Caki2 (cell line): ENCODE data around the gene NPIPA5. TPM values are rescaled to one million over a fixed set of nuclear protein-coding genes. Genes with fewer than 3 reads are reported as not detected.
"Not testable (repeated sequence)": the region's sequence is repeated elsewhere in the genome, so short reads cannot be mapped to it uniquely, and the experiment has no call there.

Experiments
- DNase-seq: peaks from one replicate; pipeline ENCODE4 v3.0.0-alpha.2; 2015; ENCODE audit warnings: low read depth
- in situ Hi-C: cut with HindIII; loops from 2 replicates; pipeline ENCODE4 v1.10.0; 2016; ENCODE audit warnings: low sequenced_read_pairs, low pct_unique_long_range_greater_than_20kb, mixed read lengths
- total RNA-seq: library from RNA; depleted of rRNA; stranded (reverse); fragments of >200 nt; shearing (Covaris generic); gene quantifications from 2 replicates; pipeline ENCODE4 v1.2.3, GENCODE V29; 2014; ENCODE audit warnings: low replicate concordance

The NPIPA5 gene
- total RNA-seq, 1 experiment from 2014 or later = not detected

DNA sequence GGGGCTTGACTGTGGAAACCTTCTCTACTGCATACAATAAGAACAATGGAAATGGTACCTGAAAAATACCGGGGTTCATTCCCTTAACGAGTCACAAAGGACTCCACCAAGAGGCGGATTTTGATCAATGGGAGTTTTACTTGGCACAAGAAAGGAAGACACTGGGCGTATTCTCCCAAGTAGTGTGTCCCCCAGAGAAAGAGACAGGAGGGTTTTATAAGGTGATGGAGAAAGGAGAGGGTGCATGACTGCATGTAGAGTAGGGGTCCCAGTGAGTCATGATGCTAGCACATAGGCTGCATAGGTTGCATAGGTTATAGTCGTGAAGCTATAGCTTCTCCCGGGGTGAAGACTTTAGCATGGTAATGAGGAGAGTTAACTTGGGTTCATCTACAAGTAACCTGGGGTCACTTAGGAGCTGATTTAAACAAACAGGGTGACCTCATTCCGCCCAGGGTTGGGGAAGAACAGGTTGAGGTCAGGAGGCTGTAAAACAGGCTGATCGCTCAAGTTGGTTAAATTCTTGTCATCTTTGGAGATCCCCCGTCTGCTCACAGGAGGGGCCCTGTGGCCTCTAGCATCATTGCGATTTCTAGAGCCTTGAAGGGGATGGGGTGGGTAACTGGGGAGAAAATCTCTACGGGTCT, 19.0 kb upstream of the NPIPA5 start:
- in situ Hi-C loops = no loop called here
- no peak for DNase-seq

DNA sequence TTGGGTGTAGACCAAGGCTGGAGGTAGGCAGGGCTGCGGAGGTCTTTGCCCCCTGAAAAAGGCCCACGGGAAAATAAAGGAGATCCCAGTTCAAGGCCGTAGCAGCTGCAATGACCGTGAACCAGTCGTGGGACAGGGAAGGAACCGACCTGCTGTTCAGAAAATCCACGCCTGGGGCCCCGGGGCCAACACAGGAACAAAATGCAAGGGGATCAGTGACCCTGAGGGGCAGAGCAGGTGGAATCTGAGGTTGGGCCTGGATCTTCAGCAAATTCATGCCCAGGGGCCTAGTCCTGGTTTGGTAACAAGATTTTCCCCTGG, 18.4 kb upstream of the NPIPA5 start:
- DNase-seq, in situ Hi-C loops: not testable (repeated sequence)

DNA sequence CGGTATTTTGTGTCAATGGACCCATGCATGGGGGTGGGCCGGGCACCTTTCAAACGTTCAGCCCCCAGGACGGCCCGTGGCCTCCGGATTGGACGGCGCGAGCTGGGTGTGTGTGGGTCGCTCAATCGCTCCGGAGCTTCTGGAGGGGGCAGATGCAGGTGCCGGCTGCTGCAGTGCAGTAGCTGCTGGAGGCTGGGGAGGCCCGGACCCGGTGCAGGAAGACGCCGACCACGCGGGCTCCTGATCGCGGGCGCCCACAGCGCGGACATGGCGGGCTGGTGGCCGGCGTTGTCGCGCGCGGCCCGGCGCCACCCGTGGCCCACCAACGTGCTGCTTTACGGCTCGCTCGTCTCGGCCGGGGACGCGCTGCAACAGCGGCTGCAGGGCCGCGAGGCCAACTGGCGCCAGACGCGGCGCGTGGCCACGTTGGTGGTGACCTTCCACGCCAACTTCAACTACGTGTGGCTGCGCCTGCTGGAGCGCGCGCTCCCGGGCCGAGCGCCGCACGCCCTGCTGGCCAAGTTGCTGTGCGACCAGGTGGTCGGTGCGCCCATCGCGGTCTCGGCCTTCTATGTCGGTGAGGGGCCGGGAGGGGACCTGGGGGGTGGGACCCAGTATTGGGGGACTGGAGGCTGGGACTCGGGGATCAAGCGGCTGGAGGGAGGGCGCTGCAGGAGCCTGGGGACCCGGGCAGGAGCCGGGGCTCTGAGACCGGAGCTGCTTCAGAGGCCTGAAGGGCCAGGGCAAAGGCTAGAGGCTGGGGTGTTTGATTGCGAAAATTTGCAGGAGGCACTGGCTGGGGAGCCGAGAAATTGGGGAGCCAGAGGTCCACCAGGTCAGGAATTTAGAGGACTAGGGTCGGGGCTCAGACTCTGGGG, 17.8 kb upstream of the NPIPA5 start, which contains the start of gene MPV17L:
MPV17L (plus strand) TSS at position 124 of the 878 bp plus-strand sequence; CDS start at position 268, 144 bp downstream.
- DNase-seq, in situ Hi-C loops: not testable (repeated sequence)

DNA sequence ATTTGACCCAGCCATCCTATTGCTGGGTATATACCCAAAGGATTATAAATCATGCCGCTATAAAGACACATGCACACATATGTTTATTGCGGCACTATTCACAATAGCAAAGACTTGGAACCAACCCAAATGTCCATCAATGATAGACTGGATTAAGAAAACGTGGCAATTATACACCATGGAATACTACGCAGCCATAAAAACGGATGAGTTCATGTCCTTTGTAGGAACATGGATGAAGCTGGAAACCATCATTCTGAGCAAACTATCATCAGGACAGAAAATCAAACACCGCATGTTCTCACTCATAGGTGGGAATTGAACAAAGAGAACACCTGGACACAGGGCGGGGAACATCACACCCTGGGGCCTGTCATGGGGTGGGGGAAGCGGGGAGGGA, 14.9 kb upstream of the NPIPA5 start:
- in situ Hi-C loops, DNase-seq: not testable (repeated sequence)

DNA sequence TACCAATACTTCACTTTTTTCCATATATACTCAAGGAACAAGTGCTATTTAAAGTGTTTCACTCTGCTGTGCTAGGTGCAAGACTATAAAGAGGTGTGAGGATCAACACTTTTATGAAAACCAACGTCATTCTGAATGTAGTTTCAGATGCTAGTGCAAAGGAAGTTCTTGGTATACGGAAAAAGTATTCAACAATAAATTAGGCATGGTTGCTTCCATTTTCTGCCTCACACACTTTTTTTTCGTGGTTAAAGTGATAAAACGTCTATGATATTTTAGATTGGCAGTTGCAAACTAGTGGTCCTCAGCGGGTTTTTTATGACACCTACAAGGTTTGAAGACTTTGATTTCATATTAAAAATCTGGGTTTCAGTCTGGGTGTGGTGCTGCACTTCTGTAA, 11.8 kb upstream of the NPIPA5 start:
- in situ Hi-C loops, DNase-seq: not testable (repeated sequence)

DNA sequence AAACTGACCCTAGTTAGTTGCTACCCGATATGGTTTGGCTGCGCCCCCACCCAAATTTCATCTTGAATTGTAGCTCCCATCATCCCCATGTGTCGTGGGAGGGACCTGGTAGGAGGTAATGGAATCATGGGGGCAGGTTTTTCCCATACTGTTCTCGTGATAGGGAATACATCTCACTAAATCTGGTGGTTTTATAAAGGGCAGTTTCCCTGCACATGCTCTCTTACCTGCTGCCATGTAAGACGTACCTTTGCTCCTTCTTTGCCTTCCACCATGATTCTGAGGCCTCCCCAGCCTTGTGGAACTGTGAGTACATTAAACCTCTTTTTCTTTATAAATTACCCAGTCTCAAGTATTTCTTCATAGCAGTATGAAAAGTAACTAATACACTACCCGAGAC, 10.0 kb upstream of the NPIPA5 start:
- DNase-seq, in situ Hi-C loops: not testable (repeated sequence)

DNA sequence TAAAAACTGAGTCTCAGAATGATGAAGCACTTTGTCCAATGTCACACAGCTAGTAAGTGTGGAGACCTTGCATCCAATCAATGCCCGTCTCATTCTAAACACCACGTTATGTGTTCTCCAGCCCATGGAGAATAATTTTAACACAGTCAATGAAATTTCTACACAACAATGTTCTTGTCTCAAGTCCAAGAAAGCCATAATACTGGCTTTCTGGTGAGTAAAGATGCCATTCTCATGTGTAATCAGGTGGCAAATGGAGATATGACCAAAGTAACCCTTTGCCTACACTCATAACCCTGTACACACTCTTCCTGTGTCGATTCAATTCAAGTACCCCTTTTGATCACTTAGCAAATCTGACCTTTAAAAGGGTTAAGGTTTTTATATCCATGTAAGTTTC, 4.7 kb upstream of the NPIPA5 start:
- in situ Hi-C loops = not testable (repeated sequence)
- DNase-seq = peak; percentile 77

DNA sequence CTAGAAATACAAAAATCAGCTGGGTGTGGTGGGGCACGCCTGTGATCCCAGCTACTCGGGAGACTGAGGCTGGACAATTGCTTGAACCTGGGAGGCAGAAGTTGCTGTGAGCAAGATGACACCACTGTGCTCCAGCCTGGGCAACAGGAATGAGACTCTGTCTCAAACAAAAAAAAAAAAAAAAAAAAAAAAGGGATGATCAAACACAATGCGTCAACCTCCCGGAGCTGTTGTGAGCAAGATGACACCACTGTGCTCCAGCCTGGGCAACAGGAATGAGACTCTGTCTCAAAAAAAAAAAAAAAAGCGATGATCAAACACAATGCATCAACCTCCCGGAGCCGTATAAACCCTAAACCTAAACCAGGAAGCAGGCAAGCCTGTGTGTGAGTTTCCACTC, 20.6 kb downstream of the NPIPA5 start:
- in situ Hi-C loops, DNase-seq: not testable (repeated sequence)

DNA sequence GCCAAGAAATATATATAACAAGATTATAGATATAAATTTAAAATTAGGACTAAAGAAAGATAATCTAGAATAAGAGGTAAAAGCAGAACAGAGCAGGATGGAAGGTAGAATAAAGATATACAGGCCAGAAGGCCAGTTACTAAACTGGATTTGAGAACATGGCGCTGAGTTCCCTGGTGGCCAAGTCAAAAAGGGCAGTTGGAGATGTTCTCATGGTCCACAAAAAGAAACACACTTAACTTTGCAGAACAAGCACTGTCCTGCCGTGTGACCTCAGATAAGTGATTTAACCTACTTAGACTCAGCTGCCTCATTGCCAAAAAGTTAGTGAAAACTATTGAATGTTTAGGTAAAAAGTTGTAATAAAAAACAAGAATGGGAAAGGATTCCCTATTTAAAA, 23.2 kb downstream of the NPIPA5 start:
- DNase-seq, in situ Hi-C loops: not testable (repeated sequence)

DNA sequence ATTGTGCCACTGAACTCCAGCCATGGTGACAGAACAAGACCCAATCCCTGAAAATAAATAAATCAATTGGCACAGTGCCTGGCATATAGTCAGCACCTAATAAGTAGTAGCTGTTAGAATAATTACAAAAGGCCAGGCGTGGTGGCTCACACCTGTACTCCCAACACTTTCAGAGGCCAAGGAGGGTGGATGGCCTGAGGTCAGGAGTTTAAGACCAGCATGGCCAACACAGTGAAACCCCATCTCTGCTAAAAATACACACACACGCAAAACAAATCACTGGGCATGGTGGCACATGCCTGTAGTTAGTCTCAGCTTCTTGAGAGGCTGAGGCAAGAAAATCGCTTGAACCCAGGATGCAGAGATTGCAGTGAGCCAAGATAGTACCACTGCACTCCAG, 25.2 kb downstream of the NPIPA5 start:
- DNase-seq, in situ Hi-C loops: not testable (repeated sequence)

DNA sequence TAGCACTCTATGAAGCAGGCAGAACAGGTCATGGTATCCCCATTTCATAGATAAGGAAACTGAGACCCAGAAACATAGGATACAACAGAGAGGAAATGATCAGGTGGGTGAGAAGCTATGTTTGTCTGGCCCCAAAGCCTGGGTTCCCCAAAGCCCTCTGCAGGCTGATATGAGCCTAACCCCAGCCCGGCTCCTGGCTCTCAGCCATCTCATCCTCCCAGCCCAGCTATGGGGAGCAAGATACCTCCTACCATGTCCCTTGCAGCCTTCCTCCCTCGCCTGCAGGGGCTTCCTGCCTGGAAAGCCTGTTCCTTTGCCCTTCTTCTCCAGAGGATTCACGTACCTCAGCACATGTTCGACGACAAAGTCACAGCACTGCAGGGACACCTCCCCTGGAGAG, 26.3 kb downstream of the NPIPA5 start:
- DNase-seq, in situ Hi-C loops: not testable (repeated sequence)

DNA sequence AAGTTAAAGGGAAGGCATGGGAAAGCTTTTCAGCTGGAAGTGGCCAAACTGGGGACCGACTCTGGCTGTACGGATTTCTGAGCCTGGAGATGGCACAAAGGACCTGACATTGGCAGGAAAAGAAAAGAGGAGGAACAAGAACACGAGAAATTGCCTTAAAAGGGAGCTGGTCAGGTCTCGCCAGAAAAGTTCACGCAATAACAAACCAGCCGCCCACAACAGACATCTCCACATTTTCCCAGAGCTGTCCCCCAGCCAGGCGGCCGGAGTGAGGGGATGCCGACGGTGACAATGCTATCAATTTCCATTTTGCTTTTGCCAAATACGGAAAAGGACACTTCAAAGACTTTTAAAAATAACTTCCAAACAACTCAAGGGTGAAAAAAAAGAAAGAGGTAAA, 26.8 kb downstream of the NPIPA5 start:
- in situ Hi-C loops, DNase-seq: not testable (repeated sequence)

DNA sequence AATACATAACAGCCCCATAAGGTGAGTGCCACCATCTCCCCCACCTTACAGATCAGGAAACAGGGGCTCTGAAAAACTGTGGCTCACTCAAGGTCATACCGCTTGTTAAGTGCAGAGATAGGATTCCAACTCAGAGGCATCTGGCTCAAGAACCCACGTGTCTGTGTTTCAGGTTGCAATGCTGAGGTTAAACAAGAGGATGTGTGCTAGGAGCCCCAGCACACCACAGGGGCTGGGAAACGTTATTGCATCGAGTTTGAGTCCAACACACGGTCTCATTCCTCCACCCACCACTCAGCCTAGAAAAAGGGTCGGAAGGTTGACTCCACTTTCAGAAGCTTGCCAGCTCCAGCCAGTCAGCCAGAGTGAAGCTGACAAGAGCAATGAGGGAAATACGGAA, 29.4 kb downstream of the NPIPA5 start:
- DNase-seq, in situ Hi-C loops: not testable (repeated sequence)

DNA sequence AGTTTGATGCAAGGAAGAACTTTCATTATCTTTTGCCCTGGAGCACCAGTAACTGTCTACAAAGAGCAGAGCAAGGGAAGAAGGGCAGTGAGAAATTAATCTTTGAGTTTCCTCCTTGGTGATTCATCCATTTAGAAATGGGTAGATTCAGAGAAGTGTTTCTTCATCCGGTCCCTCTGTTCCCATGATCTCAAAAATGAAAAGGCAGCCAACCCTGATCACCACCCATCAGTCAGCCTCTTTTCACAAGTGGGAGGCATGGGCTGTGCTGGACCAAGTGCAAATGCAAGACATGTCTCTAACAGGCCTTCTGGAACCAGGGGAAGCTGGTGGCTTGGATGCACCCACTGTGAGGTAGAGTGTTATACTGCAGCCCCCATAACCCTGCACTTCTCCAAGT, 35.8 kb downstream of the NPIPA5 start:
- in situ Hi-C loops, DNase-seq: not testable (repeated sequence)

DNA sequence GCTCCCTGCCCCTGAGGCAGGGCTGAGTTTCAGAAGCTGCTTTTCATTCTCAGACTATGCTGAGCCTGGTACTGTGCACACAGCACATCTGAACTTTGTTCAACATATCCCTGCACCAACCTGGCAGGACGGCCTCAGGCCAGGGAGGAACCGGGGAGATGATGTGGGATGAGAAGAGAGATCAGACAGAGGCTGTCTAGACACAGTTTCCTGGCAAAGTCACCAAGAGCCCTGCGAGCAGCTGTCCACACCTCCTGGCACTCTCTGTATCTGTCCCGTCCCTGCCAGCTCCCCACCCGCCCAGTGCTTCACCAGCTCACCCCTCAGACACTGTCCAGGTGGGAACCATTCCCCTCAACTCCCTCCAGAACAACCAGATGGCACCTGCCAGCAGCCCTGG, 39.1 kb downstream of the NPIPA5 start:
- in situ Hi-C loops, DNase-seq: not testable (repeated sequence)

DNA sequence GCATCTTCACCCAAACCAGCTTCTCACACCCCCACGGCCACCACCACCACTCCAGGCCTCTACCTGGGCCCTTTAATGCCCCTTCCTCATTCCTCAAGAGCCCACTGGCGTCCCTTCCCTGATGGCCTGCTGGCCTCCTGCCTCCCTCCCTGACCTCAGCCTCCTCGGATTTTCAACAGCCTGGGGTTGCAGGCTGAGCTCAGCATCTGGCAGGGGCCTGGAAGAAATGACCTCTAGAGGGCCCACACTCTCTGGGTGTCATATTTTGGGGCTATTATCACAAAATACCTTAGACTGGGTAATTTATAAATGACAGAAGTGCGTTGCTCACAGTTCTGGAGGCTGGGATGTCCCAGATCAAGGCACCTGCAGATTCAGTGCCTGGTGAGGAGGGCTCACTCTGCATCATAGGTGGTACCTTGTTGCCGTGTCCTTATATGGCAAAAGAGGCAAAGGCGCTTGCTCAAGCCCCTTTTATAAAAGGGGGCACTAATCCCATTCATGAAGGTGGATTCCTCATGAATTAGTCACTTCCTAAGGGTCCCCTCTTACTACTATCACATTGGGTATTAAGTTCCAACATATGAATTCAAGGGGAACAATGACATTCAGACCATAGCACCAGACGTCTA, 40.0 kb downstream of the NPIPA5 start:
- DNase-seq, in situ Hi-C loops: not testable (repeated sequence)

DNA sequence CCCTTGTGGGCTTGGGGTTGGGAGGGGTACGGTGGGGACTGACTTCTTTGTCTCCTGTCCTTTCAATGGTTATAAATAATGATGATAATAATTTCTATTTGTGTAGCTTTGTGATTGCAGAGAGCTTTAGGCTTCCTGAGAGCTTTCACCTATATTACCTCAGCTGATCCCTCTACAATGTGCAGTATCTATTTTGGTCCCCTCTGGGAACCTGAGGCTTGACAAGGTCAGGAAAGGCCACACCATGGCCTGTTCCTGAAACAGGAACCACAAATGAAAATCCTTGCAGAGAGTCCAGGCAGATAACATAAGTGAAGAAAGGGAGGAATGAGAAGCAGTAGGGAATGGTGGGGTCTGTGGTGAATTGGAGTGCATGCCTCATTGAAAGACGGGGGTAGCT, 42.5 kb downstream of the NPIPA5 start:
- DNase-seq, in situ Hi-C loops: not testable (repeated sequence)

DNA sequence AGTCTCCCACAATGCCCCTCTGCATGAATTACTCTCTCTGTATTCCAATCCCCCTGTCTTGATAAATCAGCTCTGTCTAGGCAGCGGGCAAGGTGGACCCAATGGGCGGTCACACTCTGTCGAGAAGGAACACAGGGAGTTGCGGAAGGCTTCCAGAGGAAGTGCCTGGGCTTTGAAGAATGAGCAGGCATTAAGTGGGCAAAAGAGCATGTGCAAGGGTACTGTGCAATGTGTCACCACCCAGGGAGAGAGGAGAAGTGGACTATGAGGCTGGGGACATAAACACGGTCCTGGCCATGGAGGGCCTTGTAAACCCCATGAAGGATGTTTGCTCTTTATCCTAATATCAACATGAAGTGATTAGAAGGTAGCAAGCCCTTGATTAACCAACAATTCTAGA, 44.1 kb downstream of the NPIPA5 start:
- DNase-seq, in situ Hi-C loops: not testable (repeated sequence)

DNA sequence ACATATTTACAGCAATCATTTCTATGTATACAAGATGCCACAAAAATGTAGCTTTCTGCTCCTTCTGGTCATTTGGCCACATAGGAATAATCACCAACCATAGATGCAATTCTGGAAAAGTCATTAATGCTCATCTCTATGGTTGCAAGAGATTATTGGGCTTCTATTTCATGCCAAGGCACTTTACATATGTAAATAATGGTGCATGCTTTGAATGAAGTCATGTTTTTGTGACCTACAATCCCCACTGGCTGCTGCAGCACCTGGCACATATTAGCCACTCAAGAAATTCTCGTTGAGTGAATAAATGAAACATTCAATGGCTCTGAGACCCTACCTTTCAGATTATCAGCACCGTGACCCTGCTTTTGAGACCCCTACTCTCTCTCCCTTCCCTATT, 47.1 kb downstream of the NPIPA5 start:
- in situ Hi-C loops, DNase-seq: not testable (repeated sequence)
